Ovary (tissue), 3 donors: ENCODE data around the gene RNF14.

ENCODE experiments used
- CTCF ChIP-seq, 3 donors: fragments of 450-650 bp in 2 of 3; fragments of 200-600 bp in 1 of 3; IDR thresholded peaks; one replicate each; pipeline versions ENCODE4 v1.5.1 to v1.8.0; 2016 to 2022; ENCODE audit warnings: antibody characterized with exemption in 3 of 3, mild to moderate bottlenecking in 1 of 3
- EP300 ChIP-seq: sonication (generic); formaldehyde crosslinking; IDR thresholded peaks from one replicate; pipeline ENCODE4 v1.6.1; 2017; ENCODE audit warnings: antibody characterized with exemption
- POLR2A ChIP-seq: fragments of 450-650 bp; IDR thresholded peaks from one replicate; pipeline ENCODE4 v1.6.1; 2017; ENCODE audit warnings: antibody characterized with exemption, mild to moderate bottlenecking, moderate library complexity
- donor health status: DM: no; HTN: no; CAD: no.

- no peak for TF ChIP-seq CTCF (IDR thresholded peaks at IDR 0.05)
- TF ChIP-seq EP300, result no peak
- TF ChIP-seq POLR2A, result no peak
These were observed 24.8 kb upstream of the RNF14 start for GRCh38 chr5:141944076-141944475.
